Anterior cingulate cortex (tissue), 58 donors: ENCODE data around the gene HEXD.
"Not testable (repeated sequence)": the region's sequence is repeated elsewhere in the genome, so short reads cannot be mapped to it uniquely, and the experiment has no call there.

ENCODE experiments used
- DNase-seq, 58 donors: peaks; one replicate each; lab custom pipeline; 2025; lab: John Stamatoyannopoulos, UW

HEXD gene

DNA sequence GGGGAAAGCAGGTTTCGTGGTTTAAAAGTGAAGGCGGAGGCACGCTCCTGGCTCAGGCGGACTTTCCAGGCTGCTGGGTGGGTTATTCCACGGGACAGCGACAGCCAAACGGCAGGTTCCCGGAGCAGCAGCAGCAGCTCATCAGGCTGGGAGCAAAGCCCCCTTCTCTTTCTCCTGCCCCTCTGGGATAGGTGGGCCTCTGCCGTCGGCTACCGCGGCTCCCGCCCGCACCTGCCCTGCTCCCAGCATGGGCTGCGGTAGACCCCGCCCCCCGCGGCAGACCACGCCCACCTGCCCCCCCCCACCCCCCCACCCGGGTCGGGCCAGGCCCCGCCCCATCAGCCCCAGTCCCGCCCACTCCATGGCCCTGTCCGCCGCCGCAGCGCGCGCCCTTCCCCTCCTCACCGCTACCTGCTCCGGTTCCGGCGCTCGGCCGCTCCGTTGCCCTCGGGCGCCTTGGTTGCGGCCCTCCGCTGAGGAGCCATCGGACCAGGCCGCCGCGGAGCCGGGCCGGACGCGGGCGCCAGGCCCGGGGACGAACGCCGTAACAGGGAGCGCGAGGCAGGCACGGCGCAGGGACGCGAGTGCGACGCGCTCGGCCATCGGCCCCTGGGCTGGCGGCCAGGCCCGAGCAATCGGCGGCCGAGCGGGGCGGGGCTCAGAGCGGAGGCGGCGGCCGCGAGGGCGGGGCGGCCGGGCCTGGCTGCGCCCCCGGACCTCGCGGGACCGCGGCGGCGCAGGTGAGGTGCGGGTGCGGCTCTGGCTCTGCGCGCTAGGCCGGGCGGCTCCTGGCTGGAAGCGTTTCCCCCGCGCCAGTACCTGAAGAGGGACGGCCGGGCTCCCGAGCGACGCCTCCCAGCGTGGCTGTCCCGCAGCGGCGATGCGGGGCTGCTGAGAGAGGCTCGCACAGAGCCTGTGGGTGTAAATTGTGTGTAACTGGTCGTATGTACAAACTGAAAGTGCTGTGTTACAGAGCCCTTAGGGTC lies at the start of gene HEXD, which contains the start of gene OGFOD3:
Gene HEXD (plus strand): TSS at position 347 of the 986 bp plus-strand sequence. CDS start 1,453 bp downstream, outside the sequence.
Gene OGFOD3 (minus strand): TSS at position 586 of the 986 bp plus-strand sequence. CDS start 101 bp downstream, at position 485.
- peak in 56 of 58 donors; percentile 41 to 95 (median 81) for DNase-seq

DNA sequence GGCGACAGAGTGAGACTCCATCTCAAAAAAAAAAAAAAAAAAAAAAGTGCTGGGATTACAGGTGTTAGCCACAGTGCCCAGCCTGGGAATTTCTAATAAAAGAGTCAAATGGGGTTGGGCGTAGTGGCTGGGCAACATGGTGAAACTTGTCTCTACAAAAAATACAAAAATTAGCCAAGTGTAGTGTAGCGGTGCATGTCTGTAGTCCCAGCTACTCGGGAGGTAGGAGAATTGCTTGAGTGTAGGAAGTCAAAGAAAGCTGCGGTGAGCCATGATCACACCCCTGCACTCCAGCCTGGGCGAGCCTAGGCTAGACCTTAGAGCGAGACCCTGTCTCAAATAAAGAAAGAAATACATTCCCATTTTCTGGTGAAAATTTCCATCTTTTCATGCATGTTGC lies 48.9 kb upstream of the HEXD start:
- DNase-seq = no peak

DNA sequence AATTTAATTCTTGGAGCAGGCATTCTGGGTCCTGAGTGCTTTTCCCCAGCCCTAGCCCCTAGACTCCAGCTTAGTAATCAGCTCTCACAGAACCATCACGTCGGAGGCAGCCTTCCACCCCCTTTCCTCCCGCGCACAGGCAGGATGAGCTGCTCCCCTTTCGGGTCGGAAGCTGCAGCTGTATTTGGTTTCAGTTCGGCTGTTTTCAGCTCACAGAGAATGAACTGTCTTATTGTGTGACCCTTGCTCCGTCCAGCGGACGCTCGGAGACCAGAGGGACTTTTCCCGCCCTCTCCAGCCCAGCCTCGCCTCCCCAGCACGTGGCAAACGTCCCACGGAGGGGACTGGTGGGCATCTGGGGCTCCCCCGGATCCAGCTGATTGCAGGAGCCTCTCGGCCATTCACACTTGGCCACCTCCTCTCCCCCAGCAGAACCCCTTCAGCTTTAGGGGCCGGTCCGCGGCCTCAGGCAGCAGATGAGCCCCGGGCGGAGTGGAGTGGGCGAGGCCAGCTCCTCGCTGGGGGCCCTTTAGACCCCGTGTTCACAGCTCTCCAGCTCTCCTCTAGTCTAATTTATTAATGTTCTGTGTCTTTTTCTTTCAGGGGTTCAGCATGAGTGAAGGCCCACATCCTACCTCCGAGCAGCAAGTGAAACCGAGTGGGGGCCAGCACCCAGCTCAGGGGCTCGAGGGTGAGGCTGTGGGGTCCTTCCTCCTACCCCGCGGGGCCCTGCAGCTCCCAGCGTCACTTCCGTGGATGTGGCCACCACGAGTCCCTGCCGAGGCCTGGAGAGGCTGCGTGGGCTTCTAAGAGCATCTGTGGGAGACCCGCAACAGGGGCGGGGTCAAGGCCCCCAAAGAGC lies 47.4 kb upstream of the HEXD start:
- DNase-seq = no peak

DNA sequence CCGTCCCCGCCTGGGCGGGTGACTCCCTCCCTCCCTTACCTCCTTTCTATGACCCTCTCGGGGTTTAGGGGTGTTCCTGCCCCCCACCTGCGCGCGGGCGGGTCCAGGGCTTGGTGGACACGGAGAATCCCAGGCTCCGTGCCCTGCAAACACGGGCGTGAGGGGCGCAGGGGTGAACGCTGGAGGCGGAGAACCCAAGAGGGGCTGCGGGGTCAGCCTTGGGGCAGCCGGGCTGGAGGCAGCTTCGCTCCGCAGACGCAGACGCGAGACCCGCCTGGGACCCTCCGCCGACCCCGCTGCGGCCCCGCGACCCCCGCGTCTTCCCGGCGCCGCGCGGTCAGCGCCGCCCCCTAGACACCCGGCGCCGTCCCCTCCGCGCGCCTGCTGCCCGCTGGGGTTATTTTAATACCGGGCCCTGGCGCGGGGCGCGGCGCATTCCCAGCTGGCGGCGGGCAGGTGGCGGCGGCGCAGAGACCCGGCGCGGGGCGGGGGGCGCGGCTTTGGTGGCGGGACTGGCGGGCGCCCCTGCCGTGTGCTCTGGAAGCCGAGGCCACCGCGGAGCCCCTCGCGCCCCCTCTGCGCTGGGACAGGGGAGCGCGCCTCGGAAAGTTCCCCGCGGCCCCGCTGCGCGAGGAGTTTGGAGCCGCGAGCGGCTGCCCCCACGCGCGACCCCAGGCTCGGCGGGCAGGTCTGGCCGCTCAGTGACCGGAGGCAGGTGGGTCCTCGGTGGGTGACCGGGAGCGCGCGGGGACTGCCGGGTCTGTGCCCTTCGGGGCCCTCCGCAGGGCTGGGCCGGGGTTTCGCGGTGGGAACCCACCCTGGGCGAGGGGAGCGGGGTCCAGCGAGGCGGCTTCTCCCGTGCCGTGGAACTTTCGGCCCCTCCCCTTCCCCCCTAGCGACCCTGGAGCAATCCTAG lies 46.6 kb upstream of the HEXD start, which contains the start of gene UTS2R:
Gene UTS2R (plus strand): TSS at position 433 of the 916 bp plus-strand sequence. CDS start 2,560 bp downstream, outside the sequence.
- no peak for DNase-seq

DNA sequence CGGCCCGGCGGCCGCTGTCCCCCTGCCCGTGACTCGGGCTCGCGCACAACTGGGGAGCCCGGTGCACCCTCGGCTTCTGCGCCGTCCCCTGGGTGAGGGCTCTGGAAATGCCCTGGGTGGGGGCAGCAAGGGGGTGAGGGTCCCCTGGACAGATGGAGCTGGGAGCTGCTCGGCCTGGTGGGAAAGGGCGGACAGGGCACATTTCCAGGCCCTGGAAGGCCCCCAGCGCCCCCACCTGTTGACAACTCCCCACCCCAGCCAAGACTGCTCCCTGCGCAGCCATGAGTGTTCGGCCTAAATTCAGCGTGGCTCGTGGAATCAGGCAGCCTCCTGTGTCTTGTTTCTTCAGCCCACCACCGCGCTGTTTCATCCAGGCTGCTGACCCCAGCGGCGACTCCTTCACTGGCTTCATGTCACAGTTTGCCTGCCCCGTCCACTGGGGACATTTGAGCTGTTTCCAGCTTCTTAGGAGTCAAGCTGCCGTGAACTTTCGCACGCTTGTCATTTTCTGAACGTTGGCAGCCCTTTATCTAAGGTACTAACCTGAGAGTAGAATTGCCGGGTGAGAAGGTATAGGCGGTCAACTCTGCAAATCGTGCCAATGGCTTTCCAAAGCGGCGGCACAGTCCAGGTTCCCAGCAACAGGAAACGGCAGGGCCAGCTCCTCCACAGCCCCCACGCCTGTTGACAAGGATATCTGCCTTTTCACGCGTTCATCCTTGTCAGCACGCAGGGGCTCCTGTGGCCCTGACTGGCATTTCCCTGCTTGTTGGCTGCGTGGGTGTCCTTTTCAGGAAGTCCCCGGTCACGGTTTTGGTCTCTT lies 45.7 kb upstream of the HEXD start:
- no peak for DNase-seq

DNA sequence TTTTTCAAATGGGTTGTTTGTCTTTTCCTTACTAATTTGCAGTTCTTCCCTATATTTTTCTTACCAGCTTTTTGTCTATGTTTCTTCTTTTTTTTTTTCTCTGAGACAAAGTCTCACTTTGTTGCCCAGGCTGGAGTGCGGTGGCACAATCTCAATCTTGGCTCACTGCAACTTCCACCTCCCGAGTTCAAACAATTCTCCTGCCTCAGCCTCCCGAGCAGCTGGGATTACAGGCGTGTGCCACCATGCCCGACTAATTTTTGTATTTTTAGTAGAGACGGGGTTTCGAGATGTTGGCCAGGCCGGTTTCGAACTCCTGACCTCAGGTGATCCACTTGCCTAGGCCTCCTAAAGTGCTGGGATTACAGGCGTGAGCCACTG lies 45.1 kb upstream of the HEXD start:
- DNase-seq = not testable (repeated sequence)

DNA sequence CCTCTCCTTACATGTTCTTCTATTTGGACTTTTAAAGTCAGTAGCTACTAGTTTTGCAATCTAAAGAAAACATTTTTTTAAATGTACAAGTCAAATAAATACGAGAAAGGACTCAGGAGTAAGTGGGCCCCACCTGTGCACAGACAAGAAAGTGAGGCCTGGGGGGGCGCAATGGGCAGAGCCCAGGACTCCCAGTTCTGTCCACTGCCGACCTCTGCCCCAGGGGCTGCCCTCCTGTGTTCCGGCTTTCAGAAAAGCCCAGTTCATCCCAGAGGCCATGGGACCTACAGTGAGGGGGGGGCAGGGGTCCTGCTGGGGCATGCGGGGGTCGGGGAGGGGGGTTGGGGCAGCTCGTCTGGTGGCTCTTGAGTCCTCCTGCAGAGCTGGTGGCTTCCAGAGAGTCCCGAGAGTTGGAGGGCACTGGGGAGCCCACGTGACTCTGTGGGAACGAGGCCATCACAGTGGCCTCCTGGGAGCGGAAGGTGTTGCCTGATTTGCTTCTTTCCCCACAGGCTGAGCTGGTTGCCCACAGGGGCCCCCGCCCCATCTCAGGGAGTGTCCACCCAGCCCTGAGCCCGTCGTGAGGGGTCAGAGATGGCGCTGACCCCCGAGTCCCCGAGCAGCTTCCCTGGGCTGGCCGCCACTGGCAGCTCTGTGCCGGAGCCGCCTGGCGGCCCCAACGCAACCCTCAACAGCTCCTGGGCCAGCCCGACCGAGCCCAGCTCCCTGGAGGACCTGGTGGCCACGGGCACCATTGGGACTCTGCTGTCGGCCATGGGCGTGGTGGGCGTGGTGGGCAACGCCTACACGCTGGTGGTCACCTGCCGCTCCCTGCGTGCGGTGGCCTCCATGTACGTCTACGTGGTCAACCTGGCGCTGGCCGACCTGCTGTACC lies 44.2 kb upstream of the HEXD start:
- no peak for DNase-seq

DNA sequence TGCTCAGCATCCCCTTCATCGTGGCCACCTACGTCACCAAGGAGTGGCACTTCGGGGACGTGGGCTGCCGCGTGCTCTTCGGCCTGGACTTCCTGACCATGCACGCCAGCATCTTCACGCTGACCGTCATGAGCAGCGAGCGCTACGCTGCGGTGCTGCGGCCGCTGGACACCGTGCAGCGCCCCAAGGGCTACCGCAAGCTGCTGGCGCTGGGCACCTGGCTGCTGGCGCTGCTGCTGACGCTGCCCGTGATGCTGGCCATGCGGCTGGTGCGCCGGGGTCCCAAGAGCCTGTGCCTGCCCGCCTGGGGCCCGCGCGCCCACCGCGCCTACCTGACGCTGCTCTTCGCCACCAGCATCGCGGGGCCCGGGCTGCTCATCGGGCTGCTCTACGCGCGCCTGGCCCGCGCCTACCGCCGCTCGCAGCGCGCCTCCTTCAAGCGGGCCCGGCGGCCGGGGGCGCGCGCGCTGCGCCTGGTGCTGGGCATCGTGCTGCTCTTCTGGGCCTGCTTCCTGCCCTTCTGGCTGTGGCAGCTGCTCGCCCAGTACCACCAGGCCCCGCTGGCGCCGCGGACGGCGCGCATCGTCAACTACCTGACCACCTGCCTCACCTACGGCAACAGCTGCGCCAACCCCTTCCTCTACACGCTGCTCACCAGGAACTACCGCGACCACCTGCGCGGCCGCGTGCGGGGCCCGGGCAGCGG lies 43.4 kb upstream of the HEXD start:
- no peak for DNase-seq

DNA sequence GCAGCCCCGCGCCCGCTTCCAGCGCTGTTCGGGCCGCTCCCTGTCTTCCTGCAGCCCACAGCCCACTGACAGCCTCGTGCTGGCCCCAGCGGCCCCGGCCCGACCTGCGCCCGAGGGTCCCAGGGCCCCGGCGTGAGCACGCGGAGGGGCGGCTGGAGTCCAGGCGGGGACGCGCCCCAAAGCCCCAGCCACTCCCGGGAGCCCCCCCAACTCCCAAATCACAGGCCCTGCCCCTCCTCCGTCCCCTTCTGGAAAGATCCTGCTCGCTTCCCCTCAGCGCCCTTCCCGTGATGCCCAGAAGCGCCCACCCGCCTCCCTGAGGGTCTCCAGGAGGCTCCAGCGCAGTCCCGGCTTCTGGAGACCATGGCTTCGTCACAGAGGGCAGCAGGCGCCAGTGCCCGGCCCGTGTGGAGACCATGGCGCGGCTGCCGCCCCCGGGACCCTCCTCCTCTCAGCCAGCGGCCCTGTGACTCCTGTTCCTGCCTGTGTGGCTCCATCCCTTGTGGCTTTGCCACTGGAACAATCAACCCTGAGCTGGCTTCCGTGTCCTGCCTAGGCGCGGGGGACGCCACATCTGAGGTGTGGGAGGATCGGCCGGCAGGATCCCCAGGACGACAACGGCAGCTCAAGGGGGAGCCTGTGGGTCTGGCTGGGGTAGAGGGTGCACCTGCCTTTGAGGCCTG lies 42.6 kb upstream of the HEXD start:
- DNase-seq = no peak

DNA sequence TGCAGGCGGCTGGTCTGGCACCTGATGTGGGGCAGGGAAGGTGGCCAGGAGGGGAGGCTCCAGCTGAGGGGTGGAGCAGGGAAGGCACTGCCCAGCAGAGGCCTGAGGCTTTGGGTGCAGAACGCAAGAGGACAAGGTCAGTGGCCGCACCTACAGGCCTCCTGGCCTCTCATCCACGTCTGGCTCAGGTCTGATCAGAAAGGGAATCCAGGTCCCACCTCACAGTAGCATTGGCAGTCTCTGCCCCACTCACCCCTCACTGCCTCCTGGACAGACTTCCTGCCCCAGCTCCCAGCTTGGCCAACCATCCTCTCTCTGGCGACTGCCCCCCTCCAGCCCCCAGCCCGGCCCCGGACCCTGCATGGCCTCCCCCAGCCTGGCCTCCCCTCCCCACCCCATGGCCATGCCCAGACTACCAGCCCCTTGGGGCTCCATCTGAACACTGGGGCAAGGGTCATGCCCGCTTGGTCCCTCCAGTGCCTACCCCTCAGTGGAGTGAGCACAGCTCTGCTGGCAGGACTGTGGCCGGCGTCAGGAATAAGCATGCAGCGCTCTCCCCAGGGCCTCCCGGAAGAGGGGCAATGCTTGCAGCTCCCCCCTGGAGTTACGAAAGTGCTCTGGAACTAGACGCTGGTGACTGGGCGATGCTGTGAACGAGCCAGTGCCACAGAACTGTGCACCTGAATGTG lies 42.0 kb upstream of the HEXD start:
- DNase-seq = no peak

DNA sequence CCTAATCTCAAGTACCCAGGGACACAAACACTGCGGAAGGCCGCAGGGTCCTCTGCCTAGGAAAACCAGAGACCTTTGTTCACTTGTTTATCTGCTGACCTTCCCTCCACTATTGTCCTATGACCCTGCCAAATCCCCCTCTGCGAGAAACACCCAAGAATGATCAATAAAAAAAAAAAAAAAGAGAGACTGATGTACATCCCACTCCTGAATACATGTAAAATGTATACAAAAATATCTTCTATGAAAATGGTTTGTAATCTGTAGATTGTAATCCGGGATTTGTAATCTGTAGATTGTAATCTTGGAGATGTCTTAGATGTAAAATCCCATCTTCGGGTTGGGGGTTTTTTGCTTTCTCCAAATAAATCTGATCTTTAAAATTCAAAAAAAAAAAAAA lies 40.9 kb upstream of the HEXD start:
- DNase-seq = not testable (repeated sequence)

DNA sequence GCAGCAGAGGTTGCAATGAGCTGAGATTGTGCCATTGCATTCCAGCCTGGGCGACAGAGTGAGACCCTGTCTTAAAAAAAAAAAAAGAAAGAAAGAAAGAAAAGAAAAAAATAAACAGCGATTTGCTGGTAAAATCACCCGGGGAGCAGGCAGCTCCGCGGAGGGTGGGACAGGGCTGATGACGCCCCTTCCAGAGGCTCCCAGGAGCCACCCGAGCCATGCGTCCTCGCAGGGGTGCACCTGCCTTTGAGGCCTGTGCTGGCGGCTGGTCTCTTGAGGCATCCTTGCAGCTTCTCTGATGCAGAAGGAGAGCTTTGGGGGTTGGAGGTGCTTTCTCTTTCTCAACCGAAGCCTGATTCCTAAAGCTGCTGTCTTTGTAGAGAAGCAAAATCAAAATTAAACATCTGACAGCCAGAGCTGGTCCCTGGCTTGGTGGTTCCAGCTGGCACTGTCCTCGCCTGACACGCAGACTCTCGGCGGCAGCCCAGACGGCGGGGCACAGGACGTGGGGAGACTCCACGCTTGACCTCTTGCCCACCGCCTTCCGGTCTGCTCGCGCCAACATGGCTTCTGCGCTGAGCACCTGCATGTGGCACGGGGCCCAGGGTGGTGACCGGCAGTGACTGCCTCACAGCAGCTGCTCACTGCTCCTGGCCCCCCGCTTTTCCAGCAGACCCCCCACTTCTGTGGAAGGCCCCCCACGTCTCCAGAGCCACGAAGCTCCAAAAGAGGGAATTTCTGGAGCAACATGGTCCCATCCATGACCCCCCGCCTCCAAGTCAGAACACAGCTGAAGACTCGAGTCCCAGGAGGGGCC lies 40.0 kb upstream of the HEXD start:
- no peak for DNase-seq

DNA sequence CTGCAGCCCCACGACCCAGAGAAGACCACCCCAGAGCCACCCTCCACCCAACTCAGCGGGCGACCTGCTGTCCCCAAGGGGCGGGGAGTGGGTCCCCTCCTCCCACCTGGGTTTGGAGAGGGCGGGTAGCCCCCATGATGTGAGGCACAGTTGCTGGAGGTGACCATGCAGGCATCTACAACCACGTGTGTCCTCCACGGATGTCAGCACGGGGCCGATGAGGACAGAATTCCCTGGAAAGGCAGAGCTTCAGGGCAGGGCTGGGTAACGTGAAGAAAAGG lies 39.5 kb upstream of the HEXD start:
- DNase-seq = no peak

DNA sequence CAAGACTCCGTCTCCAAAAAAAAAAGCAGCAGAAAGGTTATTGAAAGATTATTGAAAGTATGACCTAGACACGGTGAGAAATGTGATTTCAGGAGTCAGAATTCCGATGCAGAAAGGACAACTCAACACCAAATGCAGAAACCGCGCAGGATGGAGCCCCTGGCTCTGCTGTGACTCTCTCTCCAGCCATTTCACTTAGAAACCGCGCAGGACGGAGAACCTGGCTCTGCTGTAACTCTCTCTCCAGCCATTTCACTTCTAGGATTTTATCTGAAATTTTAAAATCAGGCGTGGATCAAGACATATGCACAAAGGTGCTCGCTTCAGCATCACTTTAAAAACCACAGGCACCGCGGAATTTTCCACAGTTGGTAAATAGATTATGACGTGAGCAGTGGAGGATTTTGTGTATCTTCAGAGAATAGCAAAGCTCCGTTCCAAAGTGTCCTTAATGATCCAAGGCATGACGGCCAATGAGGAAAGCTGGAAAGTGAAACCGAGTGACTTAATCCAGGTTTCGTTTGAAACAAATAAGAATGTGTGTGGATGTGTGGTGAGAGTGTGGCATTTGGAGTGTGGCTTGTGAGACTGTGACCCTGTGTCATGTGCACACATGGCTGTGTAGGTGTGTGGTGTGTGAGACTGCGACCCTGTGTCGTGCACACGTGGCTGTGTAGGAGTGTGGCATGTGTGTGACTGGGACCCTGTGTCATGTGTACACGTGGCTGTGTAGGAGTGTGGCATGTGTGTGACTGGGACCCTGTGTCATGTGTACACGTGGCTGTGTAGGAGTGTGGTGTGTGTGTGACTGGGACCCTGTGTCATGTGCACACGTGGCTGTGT lies 37.1 kb upstream of the HEXD start:
- peak in 1 of 58 donors; percentile 16 for DNase-seq

DNA sequence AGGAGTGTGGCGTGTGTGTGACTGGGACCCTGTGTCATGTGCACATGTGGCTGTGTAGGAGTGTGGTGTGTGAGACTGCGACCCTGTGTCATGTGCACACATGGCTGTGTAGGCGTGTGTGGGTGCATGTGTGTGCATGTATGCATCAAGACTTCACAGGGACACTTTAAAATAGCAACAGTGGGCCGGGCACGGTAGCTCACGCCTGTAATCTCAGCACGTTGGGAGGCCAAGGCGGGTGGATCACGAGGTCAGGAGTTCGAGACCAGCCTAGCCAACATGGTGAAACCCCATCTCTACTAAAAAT lies 36.5 kb upstream of the HEXD start:
- not testable (repeated sequence) for DNase-seq
